Right lobe of liver (tissue), 6 donors: Measurements from ENCODE around the gene MAN2B2. TPM values are rescaled to one million over a fixed set of nuclear protein-coding genes. Genes with fewer than 3 reads are reported as not detected.

ENCODE experiments used
- ATAC-seq, 4 donors: fragments of 200-7000 bp; cut with Tn5 transposase; one replicate each; pipeline ENCODE4 v1.9.1; 2020; ENCODE audit warnings: mild to moderate bottlenecking in 4 of 4, moderate library complexity in 4 of 4
- DNase-seq, 3 donors: peaks; one replicate each; pipeline ENCODE4 v3.0.0-alpha.2; 2020
- H3K27ac ChIP-seq, 3 donors: fragments of 200-600 bp; one replicate each; pipeline ENCODE4 v1.8.0; 2022
- H3K27me3 ChIP-seq, 2 donors: fragments of 200-600 bp; one replicate each; pipeline ENCODE4 v1.8.0; 2022
- H3K36me3 ChIP-seq, 4 donors: fragments of 200-600 bp; sonication (generic) in 1 of 4; one replicate each; pipeline versions ENCODE4 v1.5.1 to v1.8.0; 2017 to 2022; ENCODE audit warnings: control low read depth in 1 of 4
- H3K4me1 ChIP-seq, 4 donors: fragments of 200-600 bp; sonication (generic) in 1 of 4; one replicate each; pipeline versions ENCODE4 v1.5.1 to v1.8.0; 2017 to 2022; ENCODE audit warnings: control low read depth in 1 of 4
- H3K4me3 ChIP-seq, 3 donors: fragments of 200-600 bp; one replicate each; pipeline ENCODE4 v1.8.0; 2022
- H3K9me3 ChIP-seq, 4 donors: fragments of 200-600 bp; sonication (generic) in 1 of 4; one replicate each; pipeline versions ENCODE4 v1.5.1 to v1.8.0; 2017 to 2022; ENCODE audit warnings: control low read depth in 1 of 4
- POLR2A ChIP-seq: fragments of 450-650 bp; IDR thresholded peaks from one replicate; pipeline ENCODE4 v1.6.1; 2017; ENCODE audit warnings: antibody characterized with exemption, mild to moderate bottlenecking
- WGBS: methylation state at CpG from one replicate; pipeline ENCODE4 v1.1.6; 2018; ENCODE audit warnings: low coverage, low lambda C conversion rate; ENCODE audit not compliant: insufficient coverage; ENCODE audit errors: missing lambda C conversion rate; 5-methylcytosine and 5-hydroxymethylcytosine counted together
- intact Hi-C, 2 donors: fragments of 100-400 bp; cut with DNase I; formaldehyde crosslinking; loops; one replicate each; pipeline versions ENCODE4 v1.11.2 to v1.14.1; 2022
- total RNA-seq, 6 experiments: library from RNA; depleted of rRNA in 2 of 6; stranded (reverse); fragments of >200 nt in 2 of 6; fragmentation: NEBNext Ultra II Directional in 3 of 6; extraction: Animal tissue kit (Norgen Biotek cat#: 25700) in 3 of 6; gene quantifications; one replicate each; pipeline versions ENCODE4 v1.1.0 to v1.2.4, GENCODE V29; 2016 to 2023
- TF ChIP-seq, protein P1 (sequence below), 4 donors: fragments of 200-600 bp in 3 of 4; fragments of 450-650 bp in 1 of 4; IDR thresholded peaks; one replicate each; pipeline versions ENCODE4 v1.5.1 to v1.8.0; 2016 to 2022; ENCODE audit warnings: antibody characterized with exemption in 4 of 4, mild to moderate bottlenecking in 2 of 4
- donor health status: DM: no; HTN: yes; CAD: no.
- donor health status: DM: no; HTN: no; CAD: no.
- donor health status: DM: no; HTN: no; CAD: no.
- donor health status: DM: no; HTN: yes; CAD: no.
- donor health status: DM: no; HTN: yes; CAD: no.

Gene MAN2B2
- total RNA-seq, 6 experiments from 2014 or later, result 22.3 to 34.1 (median 27.5) TPM

DNA sequence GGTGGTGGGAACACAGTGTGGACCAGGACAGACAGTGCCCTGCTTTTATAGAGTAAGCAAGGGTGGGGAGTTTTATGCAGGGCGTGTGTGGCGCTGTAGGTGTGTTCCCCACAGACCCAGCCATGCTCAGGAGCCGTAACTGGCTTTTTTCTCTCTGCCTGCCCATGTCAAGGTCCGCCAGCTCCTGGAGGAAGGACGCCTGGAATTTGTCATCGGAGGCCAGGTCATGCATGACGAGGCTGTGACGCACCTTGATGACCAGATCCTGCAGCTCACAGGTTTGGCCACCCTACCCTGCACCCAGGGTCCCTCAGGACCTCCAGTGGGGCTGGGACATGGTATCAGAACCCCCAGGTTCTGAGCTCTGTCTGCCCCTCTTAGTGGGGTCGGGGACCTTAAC, 3.2 kb downstream of the MAN2B2 start:
- intact Hi-C loops, result no loop called here
- DNase-seq, result no peak
- no peak overlapping the region for H3K27ac ChIP-seq
- no peak for ATAC-seq
- H3K4me1 ChIP-seq, result peaks cover 0 to 20% (median 10%) of the 10 kb centered on the region in 4 donors
- no peak overlapping the region for H3K4me3 ChIP-seq
- H3K27me3 ChIP-seq, result no peaks in the 10 kb centered on the region
- H3K9me3 ChIP-seq, result no peaks in the 10 kb centered on the region
- no peak for TF ChIP-seq POLR2A
- TF ChIP-seq, protein P1, sequence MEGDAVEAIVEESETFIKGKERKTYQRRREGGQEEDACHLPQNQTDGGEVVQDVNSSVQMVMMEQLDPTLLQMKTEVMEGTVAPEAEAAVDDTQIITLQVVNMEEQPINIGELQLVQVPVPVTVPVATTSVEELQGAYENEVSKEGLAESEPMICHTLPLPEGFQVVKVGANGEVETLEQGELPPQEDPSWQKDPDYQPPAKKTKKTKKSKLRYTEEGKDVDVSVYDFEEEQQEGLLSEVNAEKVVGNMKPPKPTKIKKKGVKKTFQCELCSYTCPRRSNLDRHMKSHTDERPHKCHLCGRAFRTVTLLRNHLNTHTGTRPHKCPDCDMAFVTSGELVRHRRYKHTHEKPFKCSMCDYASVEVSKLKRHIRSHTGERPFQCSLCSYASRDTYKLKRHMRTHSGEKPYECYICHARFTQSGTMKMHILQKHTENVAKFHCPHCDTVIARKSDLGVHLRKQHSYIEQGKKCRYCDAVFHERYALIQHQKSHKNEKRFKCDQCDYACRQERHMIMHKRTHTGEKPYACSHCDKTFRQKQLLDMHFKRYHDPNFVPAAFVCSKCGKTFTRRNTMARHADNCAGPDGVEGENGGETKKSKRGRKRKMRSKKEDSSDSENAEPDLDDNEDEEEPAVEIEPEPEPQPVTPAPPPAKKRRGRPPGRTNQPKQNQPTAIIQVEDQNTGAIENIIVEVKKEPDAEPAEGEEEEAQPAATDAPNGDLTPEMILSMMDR (IDR thresholded peaks at IDR 0.05), result no peak
- H3K36me3 ChIP-seq, result peaks cover 0 to 20% (median 2%) of the 10 kb centered on the region in 4 donors
- WGBS, result 80% methylated on average over 3 of the region's 9 CpGs

GRCh38 chr4:6580353-6580752, 5.4 kb downstream of the MAN2B2 start:
- no peak for ATAC-seq
- WGBS, result 93% methylated on average over 2 of the region's 6 CpGs
- peaks cover 0 to 20% (median 2%) of the 10 kb centered on the region in 4 donors for H3K36me3 ChIP-seq

DNA sequence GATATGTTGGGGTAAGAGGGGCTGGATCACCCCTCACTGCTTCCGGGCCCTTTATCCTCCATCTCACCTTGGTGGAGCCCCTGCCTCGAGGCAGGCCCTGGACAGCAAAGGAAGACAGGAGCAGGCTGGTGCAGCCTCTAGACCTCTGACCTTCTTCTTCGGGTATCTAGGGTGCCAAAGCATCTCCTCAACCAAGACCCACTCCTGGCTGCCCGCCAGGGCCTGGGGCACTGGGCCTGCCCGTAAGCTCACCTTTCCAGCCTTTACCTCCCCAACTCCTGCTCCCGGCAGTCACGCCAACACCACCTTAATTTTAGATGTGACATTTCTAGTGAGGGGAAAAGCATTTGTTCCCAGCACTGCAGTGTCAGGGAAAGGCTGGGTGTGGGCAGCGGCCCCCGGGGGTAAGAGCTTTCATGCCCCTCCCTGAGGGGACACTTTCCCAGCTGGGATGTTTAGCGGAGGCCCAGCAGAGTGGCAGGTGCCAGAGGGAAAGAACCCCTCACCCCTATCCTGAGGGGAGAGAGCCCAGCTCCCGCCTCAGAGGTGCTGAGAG, 6.7 kb downstream of the MAN2B2 start:
- Histone ChIP-seq H3K27ac (no peak overlapping the region), H3K36me3 (peaks cover 0 to 20% (median 2%) of the 10 kb centered on the region in 4 donors), H3K4me1 (peaks cover 0 to 8% (median 3%) of the 10 kb centered on the region in 4 donors), H3K9me3 (no peaks in the 10 kb centered on the region), H3K27me3 (no peaks in the 10 kb centered on the region), H3K4me3 (no peak overlapping the region)
- 90% methylated on average over 2 of the region's 11 CpGs for WGBS
- intact Hi-C loops, result no loop called here
- TF ChIP-seq, protein P1 (IDR thresholded peaks at IDR 0.05), result no peak
- no peak for TF ChIP-seq POLR2A
- DNase-seq (no peak), ATAC-seq (no peak)

More at GRCh38 chr4:6580353-6580752, 5.4 kb downstream of the MAN2B2 start:
- TF ChIP-seq, protein P1 (IDR thresholded peaks at IDR 0.05), result no peak
- TF ChIP-seq POLR2A, result no peak
- Histone ChIP-seq H3K4me3 (no peak overlapping the region), H3K27me3 (no peaks in the 10 kb centered on the region), H3K9me3 (no peaks in the 10 kb centered on the region), H3K4me1 (peaks cover 0 to 19% (median 9%) of the 10 kb centered on the region in 4 donors), H3K27ac (no peak overlapping the region)
- DNase-seq, result no peak
- intact Hi-C loops, result no loop called here

- TF ChIP-seq, protein P1 (IDR thresholded peaks at IDR 0.05), result no peak
- Histone ChIP-seq H3K27me3 (no peaks in the 10 kb centered on the region), H3K4me3 (no peak overlapping the region), H3K4me1 (no peaks in the 10 kb centered on the region), H3K36me3 (peaks cover 0 to 20% (median 2%) of the 10 kb centered on the region in 4 donors), H3K9me3 (no peaks in the 10 kb centered on the region), H3K27ac (no peak overlapping the region)
- WGBS, result 100% methylated on average over 2 of the region's 4 CpGs
- intact Hi-C loops, result no loop called here
- no peak for DNase-seq
- ATAC-seq, result peak in 3 of 4 donors; percentile 38 to 56 (median 50)
These were observed 8.0 kb downstream of the MAN2B2 start for GRCh38 chr4:6582889-6583490.
